Right lobe of liver (tissue), 6 donors: ENCODE measurements around the gene PPA2. TPM values are rescaled to one million over a fixed set of nuclear protein-coding genes. Genes with fewer than 3 reads are reported as not detected.

ENCODE experiments used
- ATAC-seq, 4 donors: fragments of 200-7000 bp; cut with Tn5 transposase; one replicate each; pipeline ENCODE4 v1.9.1; 2020; ENCODE audit warnings: mild to moderate bottlenecking in 4 of 4, moderate library complexity in 4 of 4
- DNase-seq, 3 donors: peaks; one replicate each; pipeline ENCODE4 v3.0.0-alpha.2; 2020
- H3K27ac ChIP-seq, 3 donors: fragments of 200-600 bp; one replicate each; pipeline ENCODE4 v1.8.0; 2022
- H3K27me3 ChIP-seq, 2 donors: fragments of 200-600 bp; one replicate each; pipeline ENCODE4 v1.8.0; 2022
- H3K36me3 ChIP-seq, 4 donors: fragments of 200-600 bp; sonication (generic) in 1 of 4; one replicate each; pipeline versions ENCODE4 v1.5.1 to v1.8.0; 2017 to 2022; ENCODE audit warnings: control low read depth in 1 of 4
- H3K4me1 ChIP-seq, 4 donors: fragments of 200-600 bp; sonication (generic) in 1 of 4; one replicate each; pipeline versions ENCODE4 v1.5.1 to v1.8.0; 2017 to 2022; ENCODE audit warnings: control low read depth in 1 of 4
- H3K4me3 ChIP-seq, 3 donors: fragments of 200-600 bp; one replicate each; pipeline ENCODE4 v1.8.0; 2022
- H3K9me3 ChIP-seq, 4 donors: fragments of 200-600 bp; sonication (generic) in 1 of 4; one replicate each; pipeline versions ENCODE4 v1.5.1 to v1.8.0; 2017 to 2022; ENCODE audit warnings: control low read depth in 1 of 4
- CTCF ChIP-seq, 4 donors: fragments of 200-600 bp in 3 of 4; fragments of 450-650 bp in 1 of 4; IDR thresholded peaks; one replicate each; pipeline versions ENCODE4 v1.5.1 to v1.8.0; 2016 to 2022; ENCODE audit warnings: antibody characterized with exemption in 4 of 4, mild to moderate bottlenecking in 2 of 4
- POLR2A ChIP-seq: fragments of 450-650 bp; IDR thresholded peaks from one replicate; pipeline ENCODE4 v1.6.1; 2017; ENCODE audit warnings: antibody characterized with exemption, mild to moderate bottlenecking
- WGBS: methylation state at CpG from one replicate; pipeline ENCODE4 v1.1.6; 2018; ENCODE audit warnings: low coverage, low lambda C conversion rate; ENCODE audit not compliant: insufficient coverage; ENCODE audit errors: missing lambda C conversion rate; 5-methylcytosine and 5-hydroxymethylcytosine counted together
- intact Hi-C, 2 donors: fragments of 100-400 bp; cut with DNase I; formaldehyde crosslinking; loops; one replicate each; pipeline versions ENCODE4 v1.11.2 to v1.14.1; 2022
- total RNA-seq, 6 experiments: library from RNA; depleted of rRNA in 2 of 6; stranded (reverse); fragments of >200 nt in 2 of 6; fragmentation: NEBNext Ultra II Directional in 3 of 6; extraction: Animal tissue kit (Norgen Biotek cat#: 25700) in 3 of 6; gene quantifications; one replicate each; pipeline versions ENCODE4 v1.1.0 to v1.2.4, GENCODE V29; 2016 to 2023
- donor health status: DM: no; HTN: yes; CAD: no.
- donor health status: DM: no; HTN: no; CAD: no.
- donor health status: DM: no; HTN: no; CAD: no.
- donor health status: DM: no; HTN: yes; CAD: no.
- donor health status: DM: no; HTN: yes; CAD: no.

The PPA2 gene
- total RNA-seq, 6 experiments from 2014 or later, result 45.9 to 78.3 (median 65.1) TPM

- DNase-seq, result no peak
- peak in 1 of 4 donors; percentile 28 for ATAC-seq
- Histone ChIP-seq H3K4me3 (no peak overlapping the region), H3K36me3 (no peaks in the 10 kb centered on the region), H3K27me3 (no peaks in the 10 kb centered on the region), H3K27ac (no peak overlapping the region), H3K4me1 (no peaks in the 10 kb centered on the region), H3K9me3 (no peaks in the 10 kb centered on the region)
- intact Hi-C loops, result no loop called here
- TF ChIP-seq POLR2A (no peak), CTCF (IDR thresholded peaks at IDR 0.05) (no peak)
- WGBS, result 17% methylated on average over 1 of the region's 1 CpG
Measured at GRCh38 chr4:105509291-105509690, 35.4 kb upstream of the PPA2 start.

GRCh38 chr4:105504744-105505143, 30.9 kb upstream of the PPA2 start:
- intact Hi-C loops, result no loop called here
- no peak for ATAC-seq
- no peak for TF ChIP-seq POLR2A
- no peak for TF ChIP-seq CTCF (IDR thresholded peaks at IDR 0.05)
- H3K4me1 ChIP-seq, result no peaks in the 10 kb centered on the region
- no peak overlapping the region for H3K27ac ChIP-seq
- no peaks in the 10 kb centered on the region for H3K27me3 ChIP-seq
- WGBS, result 40% methylated on average over 2 of the region's 2 CpGs
- H3K4me3 ChIP-seq, result no peak overlapping the region
- no peaks in the 10 kb centered on the region for H3K36me3 ChIP-seq
- H3K9me3 ChIP-seq, result no peaks in the 10 kb centered on the region
- no peak for DNase-seq

GRCh38 chr4:105503484-105503883, 29.6 kb upstream of the PPA2 start:
- no peaks in the 10 kb centered on the region for H3K27me3 ChIP-seq
- ATAC-seq, result no peak
- no peak for TF ChIP-seq POLR2A
- no peak for TF ChIP-seq CTCF (IDR thresholded peaks at IDR 0.05)
- 56% methylated on average over 2 of the region's 2 CpGs for WGBS
- H3K9me3 ChIP-seq, result no peaks in the 10 kb centered on the region
- no peak overlapping the region for H3K4me3 ChIP-seq
- DNase-seq, result no peak
- H3K27ac ChIP-seq, result no peak overlapping the region
- no peaks in the 10 kb centered on the region for H3K36me3 ChIP-seq
- H3K4me1 ChIP-seq, result no peaks in the 10 kb centered on the region
- intact Hi-C loops, result no loop called here

- DNase-seq (no peak), ATAC-seq (peak; percentile 31 to 53 (median 47))
- no peak overlapping the region for H3K4me3 ChIP-seq
- TF ChIP-seq POLR2A, result no peak
- peak in 3 of 4 donors; percentile 8 to 22 (median 17) for TF ChIP-seq CTCF (IDR thresholded peaks at IDR 0.05)
- no peak overlapping the region for H3K27ac ChIP-seq
- H3K9me3 ChIP-seq, result no peaks in the 10 kb centered on the region
- WGBS, result 26% methylated on average over 2 of the region's 2 CpGs
- H3K36me3 ChIP-seq, result no peaks in the 10 kb centered on the region
- intact Hi-C loops, result no loop called here
- no peaks in the 10 kb centered on the region for H3K4me1 ChIP-seq
- no peaks in the 10 kb centered on the region for H3K27me3 ChIP-seq
Measured at GRCh38 chr4:105496899-105497298, 23.0 kb upstream of the PPA2 start.

- intact Hi-C loops, result no loop called here
- Histone ChIP-seq H3K27me3 (no peaks in the 10 kb centered on the region), H3K4me1 (no peaks in the 10 kb centered on the region), H3K36me3 (no peaks in the 10 kb centered on the region), H3K4me3 (no peak overlapping the region), H3K9me3 (no peaks in the 10 kb centered on the region), H3K27ac (no peak overlapping the region)
- 58% methylated on average over 3 of the region's 3 CpGs for WGBS
- ATAC-seq, result no peak
- DNase-seq, result no peak
- no peak for TF ChIP-seq POLR2A
Measured at GRCh38 chr4:105495667-105496066, 21.8 kb upstream of the PPA2 start.
